Pancreas (tissue), 10 donors: ENCODE measurements around the gene CDH22. TPM values are rescaled to one million over a fixed set of nuclear protein-coding genes. Genes with fewer than 3 reads are reported as not detected.
A peak's percentile ranks its signal among the peaks of the same experiment; 100 is the strongest.

Source experiments
- ATAC-seq, 4 donors: fragments of 200-7000 bp; cut with Tn5 transposase; one replicate each; pipeline versions ENCODE4 v1.8.0 to v1.9.1; 2020; ENCODE audit warnings: mild to moderate bottlenecking in 4 of 4, moderate library complexity in 4 of 4
- DNase-seq, 6 donors: peaks; one replicate each; pipeline ENCODE4 v3.0.0-alpha.2; 2020
- FAIRE-seq: peaks from 2 replicates; lab custom pipeline; 2012; peaks lifted over from hg19 to GRCh38; lab: Jason Lieb, UNC
- H3K27ac ChIP-seq, 4 donors: fragments of 200-600 bp; sonication (generic); 1 replicate in 3 of 4; 2 replicates in 1 of 4; pipeline versions ENCODE4 v1.5.0 to v1.8.0; 2020
- H3K27me3 ChIP-seq, 4 donors: fragments of 200-600 bp; one replicate each; pipeline ENCODE4 v1.8.0; 2021
- H3K36me3 ChIP-seq, 3 donors: fragments of 200-600 bp; sonication (generic) in 1 of 3; one replicate each; pipeline versions ENCODE4 v1.5.0 to v1.8.0; 2020 to 2021
- H3K4me1 ChIP-seq, 3 donors: fragments of 200-600 bp; one replicate each; pipeline ENCODE4 v1.8.0; 2021
- H3K4me3 ChIP-seq, 4 donors: fragments of 200-600 bp; sonication (generic) in 2 of 4; one replicate each; pipeline versions ENCODE4 v1.5.0 to v1.8.0; 2020 to 2021
- H3K9me3 ChIP-seq, 4 donors: fragments of 200-600 bp; one replicate each; pipeline ENCODE4 v1.8.0; 2021
- CTCF ChIP-seq, 4 donors: fragments of 200-600 bp; sonication (generic) in 3 of 4; IDR thresholded peaks; one replicate each; pipeline versions ENCODE4 v1.5.0 to v1.8.0; 2021; ENCODE audit warnings: antibody characterized with exemption in 4 of 4
- WGBS, 2 donors: extraction: QIAGEN DNeasy Blood & Tissue Kit; methylation state at CpG; one replicate each; pipeline ENCODE4 v1.1.7; 2013; 5-methylcytosine and 5-hydroxymethylcytosine counted together
- intact Hi-C, 3 donors: fragments of 100-400 bp; cut with DNase I; formaldehyde crosslinking; loops; one replicate each; pipeline versions ENCODE4 v1.11.1 to v1.14.2; 2022
- polyA plus RNA-seq, 2 donors: library from polyadenylated mRNA; stranded (reverse); fragments of 200-250 nt; gene quantifications; one replicate each; pipeline ENCODE4 v1.2.3, GENCODE V29; 2013
- total RNA-seq, 6 donors: library from RNA; stranded (reverse); fragmentation: NEBNext Ultra II Directional in 4 of 6; extraction: Animal tissue kit (Norgen Biotek cat#: 25700) in 4 of 6; gene quantifications; one replicate each; pipeline versions ENCODE4 v1.2.1 to v1.2.4, GENCODE V29; 2021 to 2023
- donor health status: healthy with polysubstance abuse.
- donor health status: DM: no; HTN: no; CAD: no; lungs with moderate emphysema.
- donor health status: DM: no; HTN: no; CAD: no.
- donor health status: control.
- donor health status: control.
- donor health status: Bipolar disorder and iron deficiency.
- donor health status: DM: yes; HTN: yes; CAD: no.
- donor health status: DM: no; HTN: no; CAD: no.
- donor health status: DM: no; HTN: no; CAD: no.
- donor health status: DM: yes; HTN: yes; CAD: no.

Gene CDH22
- total and polyA plus RNA-seq, 8 donors, result 0.97 to 11.9 (median 3.3) TPM

- Histone ChIP-seq H3K27me3 (no peaks in the 10 kb centered on the region), H3K27ac (no peak overlapping the region), H3K4me1 (peaks cover 0 to 5% (median 0%) of the 10 kb centered on the region in 3 donors), H3K4me3 (no peak overlapping the region), H3K36me3 (no peaks in the 10 kb centered on the region), H3K9me3 (no peaks in the 10 kb centered on the region)
- FAIRE-seq (no peak), DNase-seq (no peak), ATAC-seq (no peak)
- intact Hi-C loops, result loop anchor here in 2 of 3 donors (5.0 to 10.0 kb wide), 2 partner anchors 209 to 327 kb away; no protein-coding TSS in a partner anchor
- 53 to 57% methylated on average over 2 of the region's 2 CpGs for WGBS, 2 donors
- TF ChIP-seq CTCF (IDR thresholded peaks at IDR 0.05), result no peak
Measured at GRCh38 chr20:46343975-46344357, 35.7 kb upstream of the CDH22 start.

DNA sequence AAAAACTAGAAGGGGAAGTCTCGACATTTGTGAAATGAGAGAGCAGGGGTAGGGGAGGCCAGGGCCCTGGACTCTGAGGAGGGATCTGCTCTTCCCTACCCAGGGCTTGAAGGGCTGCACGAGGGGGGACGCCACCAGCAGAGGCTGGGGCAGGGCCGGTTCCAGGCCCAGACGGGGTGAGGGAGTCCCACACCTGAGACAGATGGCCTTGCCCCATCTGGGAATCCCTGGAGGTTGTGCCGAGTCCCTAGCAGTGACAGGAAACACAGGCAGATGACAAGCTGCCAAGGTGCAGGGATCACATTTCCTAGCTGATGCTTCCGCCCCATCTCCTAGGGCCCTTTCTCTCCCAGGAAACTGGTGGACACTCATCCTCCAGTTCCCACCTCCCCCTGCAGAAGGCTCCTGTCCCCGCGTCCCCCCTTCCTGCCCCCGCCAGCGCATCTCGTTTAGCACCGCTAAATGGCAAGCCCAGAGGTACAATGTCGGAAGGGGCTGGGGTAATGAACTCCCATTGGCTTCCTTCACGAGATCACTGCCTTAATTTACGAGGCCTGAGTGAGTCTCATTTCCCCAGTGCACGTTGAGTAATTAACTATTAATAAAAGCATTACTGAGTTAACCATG is 35.2 kb upstream of the CDH22 start:
- ATAC-seq, result peak in 3 of 4 donors; percentile 18 to 39 (median 38)
- intact Hi-C loops, result loop anchor here in 2 of 3 donors (5.0 to 10.0 kb wide), 2 partner anchors 209 to 326 kb away; no protein-coding TSS in a partner anchor
- WGBS, 2 donors, result 8 to 10% methylated on average over 17 of the region's 17 CpGs

GRCh38 chr20:46342451-46343347 is 34.4 kb upstream of the CDH22 start:
- ATAC-seq, result no peak
- no peaks in the 10 kb centered on the region for H3K27me3 ChIP-seq
- 31 to 40% methylated on average over 17 of the region's 17 CpGs for WGBS, 2 donors
- H3K4me3 ChIP-seq, result no peak overlapping the region
- no peaks in the 10 kb centered on the region for H3K36me3 ChIP-seq
- intact Hi-C loops, result loop anchor here in 2 of 3 donors (5.0 to 10.0 kb wide), 2 partner anchors 208 to 325 kb away; no protein-coding TSS in a partner anchor
- TF ChIP-seq CTCF (IDR thresholded peaks at IDR 0.05), result no peak
- peaks cover 0 to 5% (median 0%) of the 10 kb centered on the region in 3 donors for H3K4me1 ChIP-seq
- no peak for DNase-seq
- H3K27ac ChIP-seq, result no peak overlapping the region
- FAIRE-seq, result no peak
- H3K9me3 ChIP-seq, result no peaks in the 10 kb centered on the region

More for the DNA sequence above, 35.2 kb upstream of the CDH22 start:
- Histone ChIP-seq H3K9me3 (no peaks in the 10 kb centered on the region), H3K27me3 (no peaks in the 10 kb centered on the region), H3K27ac (no peak overlapping the region), H3K36me3 (no peaks in the 10 kb centered on the region), H3K4me1 (peaks cover 0 to 5% (median 0%) of the 10 kb centered on the region in 3 donors), H3K4me3 (no peak overlapping the region)
- no peak for FAIRE-seq
- no peak for TF ChIP-seq CTCF (IDR thresholded peaks at IDR 0.05)
- DNase-seq, result no peak

GRCh38 chr20:46342010-46342378 is 33.7 kb upstream of the CDH22 start:
- Histone ChIP-seq H3K36me3 (no peaks in the 10 kb centered on the region), H3K4me1 (peaks cover 0 to 5% (median 0%) of the 10 kb centered on the region in 3 donors), H3K27me3 (no peaks in the 10 kb centered on the region), H3K4me3 (no peak overlapping the region), H3K9me3 (no peaks in the 10 kb centered on the region), H3K27ac (no peak overlapping the region)
- FAIRE-seq (no peak), DNase-seq (no peak), ATAC-seq (no peak)
- 46 to 54% methylated on average over 9 of the region's 9 CpGs for WGBS, 2 donors
- intact Hi-C loops, result loop anchor here in 2 of 3 donors (5.0 to 10.0 kb wide), 2 partner anchors 207 to 325 kb away; no protein-coding TSS in a partner anchor
- no peak for TF ChIP-seq CTCF (IDR thresholded peaks at IDR 0.05)
